ENCODE results near the gene ARHGAP42. TPM values are rescaled to one million over a fixed set of nuclear protein-coding genes. Genes with fewer than 3 reads are reported as not detected.

The ARHGAP42 gene
- total RNA-seq, 1 donor from 2014 or later, result 33.2 TPM

DNA sequence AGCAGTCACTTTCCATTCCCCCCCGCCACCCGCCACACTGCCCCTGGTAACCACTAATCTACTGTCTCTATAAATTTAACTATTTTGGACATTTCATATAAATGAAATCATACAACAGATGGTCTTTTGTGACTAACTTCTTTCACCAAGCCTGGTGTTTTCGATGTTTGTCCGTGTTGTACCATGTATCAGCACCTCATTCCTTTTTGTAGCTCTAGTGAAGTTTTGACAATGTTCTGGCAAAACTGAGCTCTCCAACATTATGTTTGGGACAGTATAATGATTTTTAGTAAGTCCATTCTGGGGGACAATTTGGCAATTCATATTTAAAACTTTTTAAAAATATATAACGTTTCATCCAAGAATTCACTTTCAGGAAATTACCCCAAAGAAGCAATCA, 45.6 kb upstream of the ARHGAP42 start:
- no peak overlapping the region for H3K4me2 ChIP-seq (ENCODE audit: low read length)
- no peaks in the 10 kb centered on the region for H3K79me2 ChIP-seq (ENCODE audit: insufficient read depth, low read length)
- TF ChIP-seq, protein P1, sequence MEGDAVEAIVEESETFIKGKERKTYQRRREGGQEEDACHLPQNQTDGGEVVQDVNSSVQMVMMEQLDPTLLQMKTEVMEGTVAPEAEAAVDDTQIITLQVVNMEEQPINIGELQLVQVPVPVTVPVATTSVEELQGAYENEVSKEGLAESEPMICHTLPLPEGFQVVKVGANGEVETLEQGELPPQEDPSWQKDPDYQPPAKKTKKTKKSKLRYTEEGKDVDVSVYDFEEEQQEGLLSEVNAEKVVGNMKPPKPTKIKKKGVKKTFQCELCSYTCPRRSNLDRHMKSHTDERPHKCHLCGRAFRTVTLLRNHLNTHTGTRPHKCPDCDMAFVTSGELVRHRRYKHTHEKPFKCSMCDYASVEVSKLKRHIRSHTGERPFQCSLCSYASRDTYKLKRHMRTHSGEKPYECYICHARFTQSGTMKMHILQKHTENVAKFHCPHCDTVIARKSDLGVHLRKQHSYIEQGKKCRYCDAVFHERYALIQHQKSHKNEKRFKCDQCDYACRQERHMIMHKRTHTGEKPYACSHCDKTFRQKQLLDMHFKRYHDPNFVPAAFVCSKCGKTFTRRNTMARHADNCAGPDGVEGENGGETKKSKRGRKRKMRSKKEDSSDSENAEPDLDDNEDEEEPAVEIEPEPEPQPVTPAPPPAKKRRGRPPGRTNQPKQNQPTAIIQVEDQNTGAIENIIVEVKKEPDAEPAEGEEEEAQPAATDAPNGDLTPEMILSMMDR (IDR thresholded peaks at IDR 0.05; ENCODE audit: insufficient read depth, low read depth, low read length), result no peak
- TF ChIP-seq EZH2 (IDR thresholded peaks at IDR 0.05; ENCODE audit: insufficient read depth, low read length), result no peak
- no peaks in the 10 kb centered on the region for H4K20me1 ChIP-seq (ENCODE audit: insufficient read depth, low read length)
- no peaks in the 10 kb centered on the region for H3K36me3 ChIP-seq (ENCODE audit: insufficient read depth, low read length)
- H3K9me3 Mint-ChIP-seq (ENCODE audit: unreplicated experiment), result no peaks in the 10 kb centered on the region
- H3K27me3 Mint-ChIP-seq (ENCODE audit: low read depth, unreplicated experiment), result no peaks in the 10 kb centered on the region
- no peak overlapping the region for H3K27ac Mint-ChIP-seq (ENCODE audit: unreplicated experiment)
- H3K9me3 ChIP-seq (ENCODE audit: insufficient read depth, low read depth, low read length), result no peaks in the 10 kb centered on the region
- no peak overlapping the region for H3K9ac ChIP-seq (ENCODE audit: low read length)
- H2AFZ ChIP-seq (ENCODE audit: low read depth, low read length), result no peak overlapping the region
- no peak overlapping the region for H3K4me3 Mint-ChIP-seq (ENCODE audit: unreplicated experiment)
- H3K4me1 Mint-ChIP-seq (ENCODE audit: low read depth, unreplicated experiment), result peaks cover 2% of the 10 kb centered on the region
- H3K36me3 Mint-ChIP-seq (ENCODE audit: low read depth, unreplicated experiment), result no peaks in the 10 kb centered on the region
- H3K27ac ChIP-seq (ENCODE audit: low read depth, low read length), result no peak overlapping the region
- peaks cover 9% of the 10 kb centered on the region for H3K4me1 ChIP-seq (ENCODE audit: insufficient read depth, low read length)
- no peak overlapping the region for H3K4me3 ChIP-seq (ENCODE audit: insufficient read depth, low read depth, low read length)
- FAIRE-seq (no peak), DNase-seq (ENCODE audit: low read depth) (no peak)
- no peaks in the 10 kb centered on the region for H3K27me3 ChIP-seq (ENCODE audit: insufficient read depth, low read length)

DNA sequence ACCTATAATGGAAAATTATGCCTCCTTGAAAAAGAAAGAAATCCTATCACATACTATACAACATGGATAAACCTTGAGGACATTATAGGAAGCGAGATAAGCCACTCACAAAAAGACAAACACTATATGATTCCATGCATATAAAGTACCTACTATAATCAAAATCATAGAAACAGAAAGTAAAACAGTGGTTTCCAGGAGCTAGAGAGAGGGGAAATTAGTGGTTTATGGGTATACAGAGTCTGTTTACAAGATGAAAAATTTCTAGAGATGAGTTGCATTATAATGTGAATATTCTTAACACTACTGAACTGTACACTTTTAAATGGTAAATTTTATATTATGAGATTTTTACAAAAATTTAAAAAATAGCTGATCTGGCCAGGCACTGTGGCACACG, 40.5 kb upstream of the ARHGAP42 start:
- no peak overlapping the region for H3K27ac Mint-ChIP-seq (ENCODE audit: unreplicated experiment)
- no peak for TF ChIP-seq EZH2 (IDR thresholded peaks at IDR 0.05; ENCODE audit: insufficient read depth, low read length)
- TF ChIP-seq, protein P1 (IDR thresholded peaks at IDR 0.05; ENCODE audit: insufficient read depth, low read depth, low read length), result no peak
- no peak overlapping the region for H2AFZ ChIP-seq (ENCODE audit: low read depth, low read length)
- DNase-seq (ENCODE audit: low read depth), result no peak
- no peak overlapping the region for H3K4me3 Mint-ChIP-seq (ENCODE audit: unreplicated experiment)
- H3K27me3 Mint-ChIP-seq (ENCODE audit: low read depth, unreplicated experiment), result no peaks in the 10 kb centered on the region
- no peaks in the 10 kb centered on the region for H3K36me3 ChIP-seq (ENCODE audit: insufficient read depth, low read length)
- H4K20me1 ChIP-seq (ENCODE audit: insufficient read depth, low read length), result no peaks in the 10 kb centered on the region
- H3K4me3 ChIP-seq (ENCODE audit: insufficient read depth, low read depth, low read length), result no peak overlapping the region
- no peaks in the 10 kb centered on the region for H3K79me2 ChIP-seq (ENCODE audit: insufficient read depth, low read length)
- peaks cover 7% of the 10 kb centered on the region for H3K9me3 Mint-ChIP-seq (ENCODE audit: unreplicated experiment)
- no peak overlapping the region for H3K4me2 ChIP-seq (ENCODE audit: low read length)
- no peaks in the 10 kb centered on the region for H3K4me1 Mint-ChIP-seq (ENCODE audit: low read depth, unreplicated experiment)
- no peaks in the 10 kb centered on the region for H3K27me3 ChIP-seq (ENCODE audit: insufficient read depth, low read length)
- H3K9ac ChIP-seq (ENCODE audit: low read length), result no peak overlapping the region
- H3K4me1 ChIP-seq (ENCODE audit: insufficient read depth, low read length), result no peaks in the 10 kb centered on the region
- no peaks in the 10 kb centered on the region for H3K36me3 Mint-ChIP-seq (ENCODE audit: low read depth, unreplicated experiment)
- no peaks in the 10 kb centered on the region for H3K9me3 ChIP-seq (ENCODE audit: insufficient read depth, low read depth, low read length)
- H3K27ac ChIP-seq (ENCODE audit: low read depth, low read length), result no peak overlapping the region
- no peak for FAIRE-seq

DNA sequence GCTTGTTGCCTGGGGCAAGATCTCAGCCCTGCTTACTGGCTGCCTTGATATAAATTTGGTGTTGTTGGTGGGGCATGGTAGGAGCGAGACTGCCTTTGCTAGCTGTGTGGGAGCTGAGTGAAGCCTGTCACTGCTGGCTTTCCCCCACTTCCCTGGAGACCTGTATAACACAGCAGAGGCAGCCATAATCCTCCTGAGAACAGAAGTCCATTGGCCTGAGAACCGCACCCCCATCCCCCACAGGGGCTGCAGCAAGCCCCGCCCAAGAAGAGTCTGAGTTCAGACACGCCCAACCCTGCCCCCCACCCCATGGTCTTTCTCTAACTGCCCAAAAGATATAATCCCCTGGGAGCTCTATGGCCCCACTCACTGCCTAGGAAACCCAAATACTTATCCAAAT, 39.2 kb upstream of the ARHGAP42 start:
- H4K20me1 ChIP-seq (ENCODE audit: insufficient read depth, low read length), result no peaks in the 10 kb centered on the region
- no peak overlapping the region for H3K4me2 ChIP-seq (ENCODE audit: low read length)
- H2AFZ ChIP-seq (ENCODE audit: low read depth, low read length), result no peak overlapping the region
- no peak overlapping the region for H3K9ac ChIP-seq (ENCODE audit: low read length)
- H3K4me1 Mint-ChIP-seq (ENCODE audit: low read depth, unreplicated experiment), result no peaks in the 10 kb centered on the region
- H3K9me3 ChIP-seq (ENCODE audit: insufficient read depth, low read depth, low read length), result no peaks in the 10 kb centered on the region
- TF ChIP-seq EZH2 (IDR thresholded peaks at IDR 0.05; ENCODE audit: insufficient read depth, low read length), result no peak
- no peak overlapping the region for H3K27ac ChIP-seq (ENCODE audit: low read depth, low read length)
- H3K79me2 ChIP-seq (ENCODE audit: insufficient read depth, low read length), result no peaks in the 10 kb centered on the region
- H3K36me3 ChIP-seq (ENCODE audit: insufficient read depth, low read length), result no peaks in the 10 kb centered on the region
- DNase-seq (ENCODE audit: low read depth) (no peak), FAIRE-seq (no peak)
- no peak overlapping the region for H3K4me3 Mint-ChIP-seq (ENCODE audit: unreplicated experiment)
- peaks cover 7% of the 10 kb centered on the region for H3K9me3 Mint-ChIP-seq (ENCODE audit: unreplicated experiment)
- no peaks in the 10 kb centered on the region for H3K36me3 Mint-ChIP-seq (ENCODE audit: low read depth, unreplicated experiment)
- H3K4me1 ChIP-seq (ENCODE audit: insufficient read depth, low read length), result no peaks in the 10 kb centered on the region
- no peak overlapping the region for H3K27ac Mint-ChIP-seq (ENCODE audit: unreplicated experiment)
- no peaks in the 10 kb centered on the region for H3K27me3 ChIP-seq (ENCODE audit: insufficient read depth, low read length)
- H3K4me3 ChIP-seq (ENCODE audit: insufficient read depth, low read depth, low read length), result no peak overlapping the region
- H3K27me3 Mint-ChIP-seq (ENCODE audit: low read depth, unreplicated experiment), result no peaks in the 10 kb centered on the region
